SK-N-SH (cell line): ENCODE results near the gene TAMM41. TPM values are rescaled to one million over a fixed set of nuclear protein-coding genes. Genes with fewer than 3 reads are reported as not detected.

Experiments
- CTCF ChIA-PET: fragments of 300-600, 350-600 bp; formaldehyde crosslinking; extraction: SDS; loops from one replicate; lab custom pipeline; 2021; lab: Yijun Ruan, JAX
- POLR2A ChIA-PET: fragments of 350-600 bp; sonication (Branson Sonifier 250); formaldehyde crosslinking; extraction: SDS; loops from one replicate; lab custom pipeline; 2020; ENCODE audit warnings: antibody characterized with exemption, inconsistent platforms; lab: Yijun Ruan, JAX
- DNase-seq: peaks from one replicate; pipeline ENCODE4 v3.0.0; 2012
- H2AFZ ChIP-seq: fragments of 200-600 bp; sonication (generic); 2 replicates; pipeline ENCODE4 v1.8.1; 2016; ENCODE audit warnings: antibody characterized with exemption, mild to moderate bottlenecking, low read depth
- H3F3A ChIP-seq: fragments of 200-600 bp; sonication (generic); replicated peaks from 2 replicates; pipeline ENCODE3; 2016; ENCODE audit warnings: antibody characterized with exemption, mild to moderate bottlenecking; ENCODE audit not compliant: insufficient read depth
- H3K27ac ChIP-seq, 2 experiments: fragments of 200-500 bp in 1 of 2; fragments of 200-600 bp in 1 of 2; sonication (Bioruptor generic) in 1 of 2; sonication (generic), shearing (Covaris generic) in 1 of 2; 2 replicates each; pipeline versions ENCODE4 v1.5.1 to v1.6.1; 2014 to 2016; ENCODE audit warnings: low read depth in 2 of 2, inconsistent platforms in 1 of 2, low read length in 1 of 2, mild to moderate bottlenecking in 1 of 2, mixed read lengths in 1 of 2
- H3K27me3 ChIP-seq: fragments of 200-600 bp; sonication (generic), shearing (Covaris generic); 2 replicates; pipeline ENCODE4 v1.6.1; 2016; ENCODE audit warnings: mixed run types; ENCODE audit not compliant: insufficient read depth
- H3K36me3 ChIP-seq, 2 experiments: fragments of 200-500 bp in 1 of 2; fragments of 200-600 bp in 1 of 2; sonication (Bioruptor generic) in 1 of 2; sonication (generic) in 1 of 2; replicated peaks in 1 of 2; 2 replicates each; pipeline versions ENCODE3 to v1.5.1; 2014 to 2016; ENCODE audit warnings: low read length in 1 of 2, mild to moderate bottlenecking in 1 of 2; ENCODE audit not compliant: insufficient read depth in 2 of 2, control insufficient read depth in 1 of 2
- H3K4me1 ChIP-seq, 2 experiments: fragments of 200-500 bp in 1 of 2; fragments of 200-600 bp in 1 of 2; sonication (Bioruptor generic) in 1 of 2; sonication (generic), shearing (Covaris generic) in 1 of 2; 2 replicates each; pipeline versions ENCODE4 v1.5.1 to v1.6.1; 2014 to 2016; ENCODE audit warnings: low read depth in 1 of 2, low read length in 1 of 2, mixed run types in 1 of 2; ENCODE audit not compliant: insufficient read depth in 2 of 2, control insufficient read depth in 1 of 2
- H3K4me2 ChIP-seq: fragments of 200-600 bp; sonication (generic), shearing (Covaris generic); 2 replicates; pipeline ENCODE4 v1.6.1; 2017; ENCODE audit warnings: mixed run types
- H3K4me3 ChIP-seq, 2 experiments: fragments of 200-500 bp in 1 of 2; fragments of 200-600 bp in 1 of 2; sonication (Bioruptor generic) in 1 of 2; sonication (generic), shearing (Covaris generic) in 1 of 2; 2 replicates each; pipeline versions ENCODE4 v1.5.1 to v1.8.1; 2014 to 2016; ENCODE audit warnings: low read depth in 2 of 2, inconsistent platforms in 1 of 2, low read length in 1 of 2, mild to moderate bottlenecking in 1 of 2, mixed read lengths in 1 of 2, moderate library complexity in 1 of 2
- H3K79me2 ChIP-seq: fragments of 200-600 bp; sonication (generic); 2 replicates; pipeline ENCODE4 v1.8.1; 2017; ENCODE audit warnings: mild to moderate bottlenecking; ENCODE audit not compliant: insufficient read depth
- H3K9ac ChIP-seq: fragments of 200-600 bp; sonication (generic); 2 replicates; pipeline ENCODE4 v1.6.1; 2017; ENCODE audit warnings: mixed run types
- H3K9me2 ChIP-seq: fragments of 200-600 bp; sonication (generic); 2 replicates; pipeline ENCODE4 v1.6.1; 2017; ENCODE audit warnings: mixed run types
- H3K9me3 ChIP-seq: fragments of 200-600 bp; sonication (generic); 2 replicates; pipeline ENCODE4 v1.6.1; 2017; ENCODE audit warnings: mixed run types, mild to moderate bottlenecking, moderate library complexity
- H4K20me1 ChIP-seq: fragments of 200-600 bp; sonication (generic); 2 replicates; pipeline ENCODE4 v1.6.1; 2017; ENCODE audit warnings: mild to moderate bottlenecking, mixed run types; ENCODE audit not compliant: insufficient read depth
- CHD2 ChIP-seq: fragments of 150-350 bp; IDR thresholded peaks from 2 replicates; pipeline ENCODE4 v1.6.1; 2018; ENCODE audit warnings: low read length; ENCODE audit not compliant: partially characterized antibody
- ELF1 ChIP-seq: IDR thresholded peaks from 2 replicates; pipeline ENCODE4 v1.4.0; 2012
- FOSL2 ChIP-seq: IDR thresholded peaks from 2 replicates; pipeline ENCODE4 v1.4.0; 2012; ENCODE audit warnings: low read depth, mild to moderate bottlenecking, moderate library complexity, borderline replicate concordance
- FOXJ3 ChIP-seq: sonication (generic); formaldehyde crosslinking; IDR thresholded peaks from 2 replicates; pipeline ENCODE4 v1.5.1; 2020; ENCODE audit warnings: mild to moderate bottlenecking, missing genetic modification reagents
- GABPA ChIP-seq: IDR thresholded peaks from 2 replicates; pipeline ENCODE4 v1.4.0; 2012; ENCODE audit warnings: low read depth, mild to moderate bottlenecking
- GATA2 ChIP-seq: sonication (generic); formaldehyde crosslinking; IDR thresholded peaks from 2 replicates; pipeline ENCODE4 v1.5.0; 2020; ENCODE audit warnings: mild to moderate bottlenecking, missing genetic modification reagents
- IRF3 ChIP-seq: fragments of 150-350 bp; IDR thresholded peaks from 2 replicates; pipeline ENCODE4 v1.6.1; 2016; ENCODE audit warnings: mild to moderate bottlenecking, low read depth, low read length
- MXI1 ChIP-seq: IDR thresholded peaks from 2 replicates; pipeline ENCODE4 v1.6.1; 2012; ENCODE audit warnings: mild to moderate bottlenecking, low read depth, low read length, improper control_type of control experiment
- NRF1 ChIP-seq: IDR thresholded peaks from 2 replicates; pipeline ENCODE4 v1.6.1; 2012; ENCODE audit warnings: low read depth, mild to moderate bottlenecking, low read length
- REST ChIP-seq: IDR thresholded peaks from 2 replicates; pipeline ENCODE4 v1.6.1; 2012; ENCODE audit warnings: mild to moderate bottlenecking, low read depth, low read length, moderate library complexity
- RXRA ChIP-seq: IDR thresholded peaks from 2 replicates; pipeline ENCODE4 v1.4.0; 2012; ENCODE audit warnings: low read depth, mild to moderate bottlenecking, borderline replicate concordance
- SIN3A ChIP-seq: IDR thresholded peaks from 2 replicates; pipeline ENCODE4 v1.6.1; 2012; ENCODE audit warnings: low read depth, mild to moderate bottlenecking, low read length, moderate library complexity, borderline replicate concordance
- SMC3 ChIP-seq: IDR thresholded peaks from 2 replicates; pipeline ENCODE4 v1.6.1; 2012; ENCODE audit warnings: low read depth, low read length, improper control_type of control experiment
- TCF12 ChIP-seq: IDR thresholded peaks from 2 replicates; pipeline ENCODE4 v1.4.0; 2012
- TEAD4 ChIP-seq: IDR thresholded peaks from 2 replicates; pipeline ENCODE4 v1.4.0; 2012; ENCODE audit warnings: mild to moderate bottlenecking, borderline replicate concordance; ENCODE audit not compliant: insufficient read depth
- USF1 ChIP-seq: IDR thresholded peaks from 2 replicates; pipeline ENCODE4 v1.4.0; 2012; ENCODE audit warnings: low read depth, borderline replicate concordance
- YY1 ChIP-seq: IDR thresholded peaks from 2 replicates; pipeline ENCODE4 v1.4.0; 2012; ENCODE audit warnings: low read depth, mild to moderate bottlenecking
- WGBS: methylation state at CpG from one replicate; pipeline ENCODE4 v1.1.6; 2017; ENCODE audit warnings: low lambda C conversion rate; 5-methylcytosine and 5-hydroxymethylcytosine counted together
- polyA plus RNA-seq, 3 experiments: library from polyadenylated mRNA; depleted of rRNA; stranded (reverse); fragments of >200 nt; gene quantifications; 2 replicates each; pipeline ENCODE4 v1.2.3, GENCODE V29; 2012
- TF ChIP-seq, protein P1 (sequence below): fragments of 200-600 bp; sonication (generic); IDR thresholded peaks from 2 replicates; pipeline ENCODE4 v1.6.1; 2017; ENCODE audit warnings: antibody characterized with exemption, mild to moderate bottlenecking, moderate library complexity
- TF ChIP-seq, protein P2 (sequence below): IDR thresholded peaks from 2 replicates; pipeline ENCODE4 v1.4.0; 2012; ENCODE audit warnings: low read depth, borderline replicate concordance

Gene TAMM41
- polyA plus RNA-seq, 1 of the 3 experiments (the other 2 are of a cell fraction) = 14.3 TPM

GRCh38 chr3:11799791-11800190 is 46.9 kb downstream of the TAMM41 start:
- ChIA-PET POLR2A (no interaction called here), CTCF (no interaction called here)
- Histone ChIP-seq H3K27ac (no peak overlapping the region), H2AFZ (no peak overlapping the region), H3F3A (no peaks in the 10 kb centered on the region), H3K4me1 (no peaks in the 10 kb centered on the region), H4K20me1 (no peaks in the 10 kb centered on the region), H3K36me3 (peaks cover 2 to 66% of the 10 kb centered on the region in 2 experiments), H3K9ac (no peak overlapping the region), H3K4me2 (no peak overlapping the region), H3K9me2 (no peaks in the 10 kb centered on the region), H3K9me3 (peaks cover 3% of the 10 kb centered on the region; the same call in 1 of the 2 replicates), H3K4me3 (no peak overlapping the region), H3K27me3 (no peaks in the 10 kb centered on the region), H3K79me2 (peaks cover 12% of the 10 kb centered on the region)
- TF ChIP-seq, protein P1, sequence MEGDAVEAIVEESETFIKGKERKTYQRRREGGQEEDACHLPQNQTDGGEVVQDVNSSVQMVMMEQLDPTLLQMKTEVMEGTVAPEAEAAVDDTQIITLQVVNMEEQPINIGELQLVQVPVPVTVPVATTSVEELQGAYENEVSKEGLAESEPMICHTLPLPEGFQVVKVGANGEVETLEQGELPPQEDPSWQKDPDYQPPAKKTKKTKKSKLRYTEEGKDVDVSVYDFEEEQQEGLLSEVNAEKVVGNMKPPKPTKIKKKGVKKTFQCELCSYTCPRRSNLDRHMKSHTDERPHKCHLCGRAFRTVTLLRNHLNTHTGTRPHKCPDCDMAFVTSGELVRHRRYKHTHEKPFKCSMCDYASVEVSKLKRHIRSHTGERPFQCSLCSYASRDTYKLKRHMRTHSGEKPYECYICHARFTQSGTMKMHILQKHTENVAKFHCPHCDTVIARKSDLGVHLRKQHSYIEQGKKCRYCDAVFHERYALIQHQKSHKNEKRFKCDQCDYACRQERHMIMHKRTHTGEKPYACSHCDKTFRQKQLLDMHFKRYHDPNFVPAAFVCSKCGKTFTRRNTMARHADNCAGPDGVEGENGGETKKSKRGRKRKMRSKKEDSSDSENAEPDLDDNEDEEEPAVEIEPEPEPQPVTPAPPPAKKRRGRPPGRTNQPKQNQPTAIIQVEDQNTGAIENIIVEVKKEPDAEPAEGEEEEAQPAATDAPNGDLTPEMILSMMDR = no peak
- TF ChIP-seq FOSL2 = no peak
- TF ChIP-seq ELF1 = no peak
- TF ChIP-seq YY1 = no peak
- TF ChIP-seq MXI1 = no peak
- TF ChIP-seq GABPA = no peak
- TF ChIP-seq IRF3 = no peak
- TF ChIP-seq TCF12 = no peak
- TF ChIP-seq, protein P2, sequence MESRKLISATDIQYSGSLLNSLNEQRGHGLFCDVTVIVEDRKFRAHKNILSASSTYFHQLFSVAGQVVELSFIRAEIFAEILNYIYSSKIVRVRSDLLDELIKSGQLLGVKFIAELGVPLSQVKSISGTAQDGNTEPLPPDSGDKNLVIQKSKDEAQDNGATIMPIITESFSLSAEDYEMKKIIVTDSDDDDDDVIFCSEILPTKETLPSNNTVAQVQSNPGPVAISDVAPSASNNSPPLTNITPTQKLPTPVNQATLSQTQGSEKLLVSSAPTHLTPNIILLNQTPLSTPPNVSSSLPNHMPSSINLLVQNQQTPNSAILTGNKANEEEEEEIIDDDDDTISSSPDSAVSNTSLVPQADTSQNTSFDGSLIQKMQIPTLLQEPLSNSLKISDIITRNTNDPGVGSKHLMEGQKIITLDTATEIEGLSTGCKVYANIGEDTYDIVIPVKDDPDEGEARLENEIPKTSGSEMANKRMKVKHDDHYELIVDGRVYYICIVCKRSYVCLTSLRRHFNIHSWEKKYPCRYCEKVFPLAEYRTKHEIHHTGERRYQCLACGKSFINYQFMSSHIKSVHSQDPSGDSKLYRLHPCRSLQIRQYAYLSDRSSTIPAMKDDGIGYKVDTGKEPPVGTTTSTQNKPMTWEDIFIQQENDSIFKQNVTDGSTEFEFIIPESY = no peak
- TF ChIP-seq SMC3 = no peak
- TF ChIP-seq RXRA = no peak
- 85% methylated on average over 1 of the region's 1 CpG for WGBS
- DNase-seq = no peak

- WGBS = 95% methylated on average over 2 of the region's 2 CpGs
- H3K9me2 ChIP-seq = no peaks in the 10 kb centered on the region
- no peak for DNase-seq
- no peaks in the 10 kb centered on the region for H3K4me1 ChIP-seq
- ChIA-PET POLR2A (no interaction called here), CTCF (interaction anchor here (0.6 to 1.7 kb wide), 7 partner anchors 9 to 205 kb away, joined by 3 to 8 read pairs (median 3); no protein-coding TSS in a partner anchor)
- no peak overlapping the region for H2AFZ ChIP-seq
- H3K36me3 ChIP-seq = peaks cover 18 to 27% of the 10 kb centered on the region in 2 experiments
- no peak overlapping the region for H3K9ac ChIP-seq
- no peak overlapping the region for H3K4me3 ChIP-seq
- no peak overlapping the region for H3K4me2 ChIP-seq
- H3K27me3 ChIP-seq = no peaks in the 10 kb centered on the region
- H3K27ac ChIP-seq = no peak overlapping the region
- H3F3A ChIP-seq = no peaks in the 10 kb centered on the region
- H3K9me3 ChIP-seq = no peaks in the 10 kb centered on the region
- no peaks in the 10 kb centered on the region for H4K20me1 ChIP-seq
- peaks cover 12% of the 10 kb centered on the region for H3K79me2 ChIP-seq
- TF ChIP-seq FOXJ3 (CRISPR knock-in tag) = no peak
- no peak for TF ChIP-seq SIN3A
- TF ChIP-seq REST = no peak
- no peak for TF ChIP-seq CHD2
- no peak for TF ChIP-seq RXRA
- no peak for TF ChIP-seq TCF12
- no peak for TF ChIP-seq TEAD4
- TF ChIP-seq NRF1 = no peak
- no peak for TF ChIP-seq USF1
- TF ChIP-seq GATA2 (CRISPR knock-in tag) = no peak
- no peak for TF ChIP-seq YY1
These were observed 51.8 kb downstream of the TAMM41 start for GRCh38 chr3:11794927-11795326.
